ENCODE measurements around the gene PLCH2.

Gene PLCH2

GRCh38 chr1:2528966-2529783, 53.1 kb downstream of the PLCH2 start:
- peak in 1 of 2 donors; percentile 32 for DNase-seq (ENCODE audit: low read depth in 2 of 2)

GRCh38 chr1:2529784-2530512, 53.9 kb downstream of the PLCH2 start, which contains the start of gene HES5:
HES5 (minus strand) TSS chr1:2530263; CDS start chr1:2530164, 99 bp downstream.
- no peak for DNase-seq (ENCODE audit: low read depth in 2 of 2)

GRCh38 chr1:2530513-2531361, 54.6 kb downstream of the PLCH2 start:
- no peak for DNase-seq (ENCODE audit: low read depth in 2 of 2)

GRCh38 chr1:2532485-2533160, 56.5 kb downstream of the PLCH2 start:
- DNase-seq (ENCODE audit: low read depth in 2 of 2): no peak

- DNase-seq (ENCODE audit: low read depth in 2 of 2): no peak
Observed at GRCh38 chr1:2533365-2533764, 57.3 kb downstream of the PLCH2 start.

DNA sequence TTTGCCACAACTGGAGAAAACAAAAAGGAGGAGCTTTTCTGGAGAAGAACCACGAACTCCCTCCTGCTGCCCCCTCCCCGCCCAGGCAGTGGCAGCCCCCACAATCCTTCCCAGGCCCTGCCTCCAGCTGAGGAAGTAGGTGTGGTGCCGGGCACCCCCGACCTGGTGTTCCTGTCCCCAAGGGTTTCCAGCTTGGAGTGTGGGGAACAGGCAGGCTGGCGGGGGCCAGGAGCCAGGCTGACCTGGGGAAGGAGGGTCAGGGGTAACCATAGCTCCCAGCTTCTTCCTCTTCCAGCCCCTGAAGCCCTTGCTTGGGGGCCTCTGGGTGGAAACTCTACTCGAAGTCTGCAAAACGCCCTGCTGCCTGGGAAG, 58.2 kb downstream of the PLCH2 start:
- no peak for DNase-seq (ENCODE audit: low read depth in 2 of 2)

DNA sequence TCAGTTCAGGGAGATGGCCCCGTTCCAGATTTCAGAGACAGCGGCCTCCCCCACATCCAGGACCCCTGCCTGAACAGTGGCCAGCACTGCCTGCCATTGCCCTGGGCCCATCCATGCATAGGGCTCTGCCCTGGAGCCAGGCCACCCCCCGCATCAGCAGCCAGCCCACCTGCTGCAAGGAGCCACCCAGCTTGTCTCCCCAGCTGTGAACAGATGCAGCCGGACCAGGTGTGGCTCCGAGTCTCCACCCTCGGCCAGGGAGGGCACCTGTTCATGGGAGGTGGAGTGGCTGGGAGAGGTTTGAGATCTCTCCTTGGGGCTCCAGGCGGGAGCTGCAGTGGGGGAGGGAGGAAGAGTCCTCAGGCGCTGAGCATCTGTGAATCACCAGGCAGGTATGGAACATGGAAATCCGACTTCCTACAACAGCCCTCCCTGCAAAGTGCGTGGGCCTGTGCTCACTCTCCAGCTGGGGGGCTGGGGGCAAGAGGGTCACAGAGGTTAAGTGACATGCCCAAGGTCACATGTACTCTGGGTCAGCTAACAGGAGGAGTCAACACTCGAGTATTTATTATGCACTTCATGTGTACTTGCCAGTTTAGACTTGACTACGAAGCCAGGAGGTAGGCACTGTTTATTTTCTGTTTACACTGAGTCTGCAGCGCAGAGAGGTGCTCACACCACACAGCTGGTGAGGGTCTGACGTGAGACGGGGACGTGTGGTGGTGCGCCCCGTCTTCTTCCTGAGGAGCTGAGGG, 58.8 kb downstream of the PLCH2 start:
- DNase-seq (ENCODE audit: low read depth in 2 of 2): no peak

GRCh38 chr1:2535455-2535854, 59.4 kb downstream of the PLCH2 start:
- DNase-seq (ENCODE audit: low read depth in 2 of 2): no peak

DNA sequence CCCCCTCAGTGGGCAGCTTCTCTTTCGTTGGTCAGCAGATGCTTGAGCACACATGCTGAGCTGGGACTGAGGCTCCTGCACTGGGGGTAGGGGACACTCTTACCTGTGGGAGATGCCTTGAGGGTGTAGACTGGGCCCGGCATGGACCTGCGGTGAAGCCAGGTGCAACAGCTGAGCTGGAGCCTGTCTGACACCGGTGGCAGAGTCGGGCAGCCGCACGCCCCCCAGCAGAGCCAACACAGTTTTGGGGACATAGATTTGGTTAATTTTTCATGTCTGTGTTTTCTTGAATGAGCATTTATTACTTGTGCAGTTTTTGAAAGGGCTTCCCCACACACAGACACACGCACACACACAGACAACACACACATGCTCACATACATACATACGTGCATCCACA, 59.9 kb downstream of the PLCH2 start:
- no peak for DNase-seq (ENCODE audit: low read depth in 2 of 2)

DNA sequence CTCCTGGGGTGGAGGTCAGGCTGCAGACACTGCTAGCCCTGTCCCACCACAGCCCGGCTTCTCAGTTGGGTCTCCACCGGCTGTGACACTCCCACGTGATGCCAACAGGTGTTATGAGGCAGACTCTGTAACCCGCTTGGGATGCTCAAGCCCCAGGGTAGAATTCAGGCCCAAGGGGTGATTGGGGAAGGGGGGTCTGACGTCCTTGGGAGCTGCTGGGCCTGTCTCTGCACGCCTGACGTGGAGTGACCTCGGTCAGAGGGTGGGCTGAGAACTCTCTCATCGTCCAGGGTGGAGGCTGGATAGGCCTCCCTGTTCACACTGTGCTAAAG, 61.7 kb downstream of the PLCH2 start:
- no peak for DNase-seq (ENCODE audit: low read depth in 2 of 2)

GRCh38 chr1:2538376-2538775, 62.3 kb downstream of the PLCH2 start:
- no peak for DNase-seq (ENCODE audit: low read depth in 2 of 2)

DNA sequence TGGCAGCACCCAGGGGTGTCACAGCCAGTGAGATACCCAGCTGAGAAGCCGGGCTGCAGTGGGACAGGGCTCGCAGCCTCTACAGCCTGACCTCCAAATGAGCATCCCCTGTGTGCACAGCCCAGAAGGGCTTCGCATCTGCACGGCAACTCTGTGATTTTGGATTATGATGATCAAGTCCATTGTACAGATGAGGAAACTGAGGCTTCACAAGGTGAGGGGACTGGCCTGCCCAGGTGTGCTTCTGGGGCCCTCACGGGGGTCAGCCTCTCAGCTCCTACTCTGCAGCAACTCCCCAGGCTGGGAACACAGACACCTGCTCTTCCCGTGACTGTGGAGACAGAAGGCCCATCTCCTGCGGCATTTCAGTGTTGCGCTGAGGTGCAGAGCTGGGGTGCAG, 62.8 kb downstream of the PLCH2 start:
- no peak for DNase-seq (ENCODE audit: low read depth in 2 of 2)

DNA sequence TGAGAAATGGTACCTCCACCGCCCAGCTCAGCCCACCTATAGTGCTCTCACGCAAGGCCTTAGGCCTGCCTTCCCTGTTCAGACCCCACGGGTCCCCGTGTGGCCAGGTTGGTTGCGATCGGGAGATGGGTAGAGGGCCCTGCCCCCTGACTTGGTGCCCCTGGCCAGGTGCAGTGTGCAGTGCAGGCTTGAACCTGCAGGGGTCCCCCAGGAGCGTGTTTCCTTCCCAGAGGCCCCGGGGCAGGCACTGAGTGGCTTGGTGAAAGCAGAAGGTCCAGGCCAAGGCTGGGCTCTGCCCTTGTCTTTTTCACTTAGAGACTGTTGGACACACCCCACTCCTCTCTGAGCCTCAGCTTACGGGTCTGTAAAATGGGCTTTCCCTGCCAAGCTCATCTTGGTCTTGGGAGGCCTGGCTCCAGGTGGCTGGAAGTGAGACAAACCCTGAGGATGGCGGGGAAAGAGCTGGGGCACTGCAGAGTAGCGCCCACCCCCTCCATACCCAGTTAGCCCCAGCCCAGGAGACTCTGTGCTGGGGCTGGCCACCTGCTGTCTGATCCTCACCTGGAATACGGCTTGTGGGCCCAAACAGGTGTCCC, 63.3 kb downstream of the PLCH2 start:
- no peak for DNase-seq (ENCODE audit: low read depth in 2 of 2)

DNA sequence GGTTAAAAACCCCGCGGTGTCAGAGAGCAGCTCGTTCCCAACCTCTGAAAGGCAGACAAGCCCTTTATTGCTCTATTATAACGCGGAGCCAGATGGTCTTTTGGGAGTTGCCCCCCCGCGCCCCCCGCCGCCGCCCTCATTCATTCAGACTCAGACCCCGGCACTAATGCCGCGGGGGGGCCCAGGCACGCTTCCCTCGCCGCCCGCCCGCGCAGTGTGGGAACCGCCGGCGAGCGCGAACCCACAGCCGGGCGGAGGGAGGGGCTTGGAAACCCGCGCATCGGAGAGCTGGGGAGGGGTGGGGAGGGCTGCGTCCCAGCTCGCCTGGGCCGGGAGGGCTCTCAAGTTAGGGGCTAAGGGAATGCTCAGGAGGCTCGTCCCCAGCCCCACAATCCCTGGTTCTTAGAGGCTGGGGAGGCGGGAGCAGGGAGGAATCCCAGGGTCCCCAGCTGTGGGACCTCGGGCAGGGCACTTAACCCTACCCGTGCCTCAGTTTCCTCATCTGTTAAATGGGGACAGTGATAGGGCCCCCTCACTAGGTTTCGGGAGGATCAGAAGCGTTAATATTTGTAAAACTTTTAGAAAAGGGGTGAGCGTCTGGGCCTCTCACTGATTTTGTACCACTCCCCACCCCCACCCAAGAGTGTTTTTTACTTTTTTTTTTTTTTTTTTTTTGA, 64.9 kb downstream of the PLCH2 start:
- DNase-seq (ENCODE audit: low read depth in 2 of 2): no peak

DNA sequence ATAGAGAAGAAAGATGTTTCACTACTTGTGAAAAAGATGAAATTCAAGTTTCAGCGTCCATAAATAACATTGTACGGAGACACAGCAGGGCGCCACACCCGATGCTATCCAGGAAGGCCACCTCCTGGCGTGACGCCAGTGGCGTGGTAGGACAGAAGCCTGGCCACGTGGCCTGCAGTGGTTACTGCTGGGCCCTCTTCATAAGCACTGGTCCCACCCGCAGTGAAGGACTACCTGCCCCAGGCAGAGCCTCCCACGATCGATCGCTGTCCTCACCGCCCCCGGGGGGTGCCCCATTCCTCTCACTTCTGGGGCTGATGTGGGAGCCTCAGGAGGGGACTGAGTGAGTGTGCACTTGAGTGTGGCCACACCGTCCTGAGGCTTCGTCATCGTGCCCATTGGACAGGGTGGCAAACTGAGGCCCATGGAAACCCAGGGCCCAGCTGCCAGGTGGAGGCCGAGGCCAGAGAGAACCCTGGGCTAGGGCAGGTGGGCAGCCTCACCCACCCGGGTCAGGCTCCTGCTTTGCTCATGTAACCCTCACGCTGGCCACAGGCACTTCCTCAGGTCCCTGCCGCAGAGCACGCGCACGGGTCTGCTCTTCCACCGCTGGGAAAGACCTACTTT, 65.6 kb downstream of the PLCH2 start:
- DNase-seq (ENCODE audit: low read depth in 2 of 2): no peak

- no peak for DNase-seq (ENCODE audit: low read depth in 2 of 2)
Observed at GRCh38 chr1:2542246-2542915, 66.3 kb downstream of the PLCH2 start.

DNA sequence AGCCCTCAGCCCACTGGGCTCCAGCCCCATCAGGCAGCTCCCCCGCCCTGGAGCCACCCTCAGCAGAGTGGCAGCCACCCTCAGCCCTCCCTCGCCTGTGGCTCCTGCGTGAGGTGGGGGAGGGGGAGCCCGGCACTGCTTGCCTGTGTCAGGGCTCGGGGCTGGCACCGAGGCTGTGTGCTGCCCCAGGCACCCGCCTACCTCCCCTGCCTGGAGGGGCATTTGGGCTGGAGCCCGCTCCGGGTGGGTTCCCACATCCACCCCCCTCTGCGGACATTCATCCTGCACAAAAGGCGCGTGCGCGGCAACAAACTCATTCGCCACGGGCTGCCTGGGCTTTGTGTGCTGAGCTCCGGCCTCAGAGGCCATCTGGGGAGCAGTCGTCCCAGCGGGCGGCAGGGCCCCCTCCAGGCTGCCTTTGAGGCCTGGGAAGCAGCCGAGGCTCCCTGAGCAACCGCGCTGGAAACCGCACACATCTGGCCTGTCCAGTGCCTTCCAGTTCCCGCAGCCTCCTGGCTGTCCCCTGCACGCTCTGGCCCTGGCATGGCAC, 67.5 kb downstream of the PLCH2 start:
- DNase-seq (ENCODE audit: low read depth in 2 of 2): no peak

GRCh38 chr1:2544093-2544874, 68.2 kb downstream of the PLCH2 start:
- DNase-seq (ENCODE audit: low read depth in 2 of 2): no peak

Data from stimulated activated CD4-positive, alpha-beta T cell treated with anti-CD3 and anti-CD28 coated beads, Interleukin-1b, Interleukin-23, amount 100 ng/mL, for 1 hour (primary cell).